Fibroblast of lung (primary cell): Measurements from ENCODE around the gene FAM76B. TPM values are rescaled to one million over a fixed set of nuclear protein-coding genes. Genes with fewer than 3 reads are reported as not detected.
A peak's percentile ranks its signal among the peaks of the same experiment; 100 is the strongest.

ENCODE experiments used
- DNase-seq, 2 donors: peaks; one replicate each; pipeline versions ENCODE4 v3.0.0 to v3.0.0-alpha.2; 2010; ENCODE audit warnings: low read depth in 2 of 2
- H2AFZ ChIP-seq: 2 replicates; pipeline ENCODE4 v1.5.1; 2012; ENCODE audit warnings: low read length, control low read depth, inconsistent platforms
- H3K27ac ChIP-seq: 2 replicates; pipeline ENCODE4 v1.5.1; 2011; ENCODE audit warnings: low read length, control low read depth; ENCODE audit not compliant: insufficient read depth
- H3K27me3 ChIP-seq: 2 replicates; pipeline ENCODE4 v1.5.1; 2011; ENCODE audit warnings: mild to moderate bottlenecking, low read length; ENCODE audit not compliant: control insufficient read depth, insufficient read depth
- H3K36me3 ChIP-seq: 2 replicates; pipeline ENCODE4 v1.5.1; 2011; ENCODE audit warnings: low read length; ENCODE audit not compliant: control insufficient read depth, insufficient read depth
- H3K4me1 ChIP-seq: 2 replicates; pipeline ENCODE4 v1.5.1; 2011; ENCODE audit warnings: low read length; ENCODE audit not compliant: control insufficient read depth, insufficient read depth; ENCODE audit errors: extremely low read depth
- H3K4me2 ChIP-seq: 2 replicates; pipeline ENCODE4 v1.5.1; 2011; ENCODE audit warnings: low read length, control low read depth; ENCODE audit not compliant: insufficient read depth; ENCODE audit errors: extremely low read depth
- H3K4me3 ChIP-seq, 4 experiments: fragments of 200-600 bp in 1 of 4; sonication (generic) in 1 of 4; replicated peaks in 1 of 4; 2 replicates each; pipeline ENCODE4 v1.5.1; 2011 to 2016; ENCODE audit warnings: low read length in 4 of 4, low read depth in 3 of 4, mild to moderate bottlenecking in 3 of 4, control low read depth in 2 of 4, inconsistent platforms in 1 of 4, mixed read lengths in 1 of 4; ENCODE audit not compliant: insufficient read depth in 1 of 4; ENCODE audit errors: control extremely low read depth in 1 of 4
- H3K79me2 ChIP-seq: 2 replicates; pipeline ENCODE4 v1.5.1; 2012; ENCODE audit warnings: mild to moderate bottlenecking, low read length, inconsistent platforms; ENCODE audit not compliant: control insufficient read depth, insufficient read depth
- H3K9ac ChIP-seq: 2 replicates; pipeline ENCODE4 v1.5.1; 2011; ENCODE audit warnings: mild to moderate bottlenecking, low read length, control low read depth; ENCODE audit not compliant: insufficient read depth
- H3K9me3 ChIP-seq: 2 replicates; pipeline ENCODE4 v1.5.1; 2012; ENCODE audit warnings: low read depth, low read length; ENCODE audit not compliant: control insufficient read depth, insufficient read depth
- H4K20me1 ChIP-seq: 2 replicates; pipeline ENCODE4 v1.5.1; 2011; ENCODE audit warnings: low read length; ENCODE audit not compliant: control insufficient read depth, insufficient read depth; ENCODE audit errors: extremely low read depth
- EZH2 ChIP-seq: IDR thresholded peaks from 2 replicates; pipeline ENCODE4 v1.5.1; 2012; ENCODE audit warnings: low read length, control low read depth, mild to moderate bottlenecking; ENCODE audit errors: missing control alignments
- polyA plus RNA-seq, 2 donors: library from polyadenylated mRNA; depleted of rRNA in 1 of 2; stranded (reverse) in 1 of 2; unstranded in 1 of 2; fragments of >200 nt; gene quantifications; 2 replicates each; pipeline ENCODE4 v1.2.1, GENCODE V29; 2011 to 2012; ENCODE audit warnings: missing spikeins in 1 of 2
- total RNA-seq: library from RNA; depleted of rRNA; stranded (reverse); fragments of >200 nt; gene quantifications from 2 replicates; pipeline ENCODE4 v1.2.1, GENCODE V29; 2014
- TF ChIP-seq, protein P1 (sequence below), 2 donors: IDR thresholded peaks in 1 of 2; conservative IDR thresholded peaks in 1 of 2; 1 replicate in 1 of 2; 2 replicates in 1 of 2; pipeline ENCODE4 v1.5.1; 2011 to 2012; ENCODE audit warnings: low read length in 2 of 2, control low read depth in 1 of 2, inconsistent platforms in 1 of 2, low read depth in 1 of 2, mild to moderate bottlenecking in 1 of 2

Gene FAM76B
- total and polyA plus RNA-seq, 2 donors (not counting 1 experiment from before 2014, with no cell fraction given), result 14.9 to 18.2 TPM

DNA sequence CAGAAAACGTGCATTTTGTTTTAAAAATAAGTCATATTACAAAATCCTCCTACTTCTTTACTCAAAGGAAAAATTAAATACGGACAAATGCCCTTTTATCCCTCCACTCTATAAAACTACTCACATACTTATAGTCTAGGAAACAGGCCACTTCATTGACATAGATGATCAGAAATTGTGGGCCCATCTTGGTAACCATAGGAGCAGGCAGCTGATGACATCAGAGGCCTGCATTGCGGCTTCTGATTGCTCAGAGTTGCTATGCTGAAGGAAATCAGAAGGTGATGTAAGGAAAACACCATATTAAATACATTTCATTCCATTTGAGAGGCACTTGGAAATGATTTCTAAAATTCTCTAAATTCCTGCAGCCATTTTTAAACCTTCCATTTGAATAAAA, 27.0 kb downstream of the FAM76B start:
- Histone ChIP-seq H3K9me3 (no peaks in the 10 kb centered on the region), H3K36me3 (no peaks in the 10 kb centered on the region), H3K4me1 (no peaks in the 10 kb centered on the region), H4K20me1 (no peaks in the 10 kb centered on the region), H3K79me2 (no peaks in the 10 kb centered on the region), H3K4me3 (no peak overlapping the region), H3K27ac (no peak overlapping the region), H3K4me2 (no peak overlapping the region), H3K27me3 (no peaks in the 10 kb centered on the region), H2AFZ (no peak overlapping the region), H3K9ac (no peak overlapping the region)
- peak in 1 of 2 donors; percentile 1 for DNase-seq
- TF ChIP-seq EZH2, result no peak
- TF ChIP-seq, protein P1, sequence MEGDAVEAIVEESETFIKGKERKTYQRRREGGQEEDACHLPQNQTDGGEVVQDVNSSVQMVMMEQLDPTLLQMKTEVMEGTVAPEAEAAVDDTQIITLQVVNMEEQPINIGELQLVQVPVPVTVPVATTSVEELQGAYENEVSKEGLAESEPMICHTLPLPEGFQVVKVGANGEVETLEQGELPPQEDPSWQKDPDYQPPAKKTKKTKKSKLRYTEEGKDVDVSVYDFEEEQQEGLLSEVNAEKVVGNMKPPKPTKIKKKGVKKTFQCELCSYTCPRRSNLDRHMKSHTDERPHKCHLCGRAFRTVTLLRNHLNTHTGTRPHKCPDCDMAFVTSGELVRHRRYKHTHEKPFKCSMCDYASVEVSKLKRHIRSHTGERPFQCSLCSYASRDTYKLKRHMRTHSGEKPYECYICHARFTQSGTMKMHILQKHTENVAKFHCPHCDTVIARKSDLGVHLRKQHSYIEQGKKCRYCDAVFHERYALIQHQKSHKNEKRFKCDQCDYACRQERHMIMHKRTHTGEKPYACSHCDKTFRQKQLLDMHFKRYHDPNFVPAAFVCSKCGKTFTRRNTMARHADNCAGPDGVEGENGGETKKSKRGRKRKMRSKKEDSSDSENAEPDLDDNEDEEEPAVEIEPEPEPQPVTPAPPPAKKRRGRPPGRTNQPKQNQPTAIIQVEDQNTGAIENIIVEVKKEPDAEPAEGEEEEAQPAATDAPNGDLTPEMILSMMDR (conservative IDR thresholded peaks at IDR 0.05 in 1 of 2, IDR thresholded peaks at IDR 0.05 in 1 of 2; ENCODE audit: low read depth in 1 of 2, low read length in 2 of 2), result no peak

DNA sequence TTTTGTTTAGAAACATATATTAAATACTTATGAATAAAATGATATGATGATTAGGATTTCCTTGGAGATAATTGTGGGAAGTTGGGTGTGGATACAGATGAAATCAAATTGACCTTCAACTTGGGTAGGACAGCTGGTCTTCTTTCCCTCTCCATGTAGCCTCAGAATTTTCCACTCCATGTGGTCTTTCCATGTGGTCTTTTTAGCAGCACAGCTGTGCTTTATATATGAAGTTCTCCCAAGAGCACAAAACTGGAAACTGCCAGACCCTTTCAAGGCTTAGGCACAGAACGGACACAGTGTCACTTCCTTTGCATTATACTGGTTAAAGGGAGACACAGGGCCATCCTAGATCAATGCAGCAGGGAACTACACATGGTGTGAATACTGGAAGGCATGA, 28.6 kb downstream of the FAM76B start:
- H4K20me1 ChIP-seq, result no peaks in the 10 kb centered on the region
- no peak overlapping the region for H3K4me2 ChIP-seq
- peaks cover 4% of the 10 kb centered on the region for H3K27me3 ChIP-seq
- H3K27ac ChIP-seq, result no peak overlapping the region
- no peaks in the 10 kb centered on the region for H3K4me1 ChIP-seq
- H3K36me3 ChIP-seq, result no peaks in the 10 kb centered on the region
- no peak overlapping the region for H2AFZ ChIP-seq
- TF ChIP-seq, protein P1 (conservative IDR thresholded peaks at IDR 0.05 in 1 of 2, IDR thresholded peaks at IDR 0.05 in 1 of 2; ENCODE audit: low read depth in 1 of 2, low read length in 2 of 2), result no peak
- TF ChIP-seq EZH2, result no peak
- H3K4me3 ChIP-seq, result no peak overlapping the region
- no peak overlapping the region for H3K9ac ChIP-seq
- no peaks in the 10 kb centered on the region for H3K79me2 ChIP-seq
- H3K9me3 ChIP-seq, result no peaks in the 10 kb centered on the region
- DNase-seq, result no peak

DNA sequence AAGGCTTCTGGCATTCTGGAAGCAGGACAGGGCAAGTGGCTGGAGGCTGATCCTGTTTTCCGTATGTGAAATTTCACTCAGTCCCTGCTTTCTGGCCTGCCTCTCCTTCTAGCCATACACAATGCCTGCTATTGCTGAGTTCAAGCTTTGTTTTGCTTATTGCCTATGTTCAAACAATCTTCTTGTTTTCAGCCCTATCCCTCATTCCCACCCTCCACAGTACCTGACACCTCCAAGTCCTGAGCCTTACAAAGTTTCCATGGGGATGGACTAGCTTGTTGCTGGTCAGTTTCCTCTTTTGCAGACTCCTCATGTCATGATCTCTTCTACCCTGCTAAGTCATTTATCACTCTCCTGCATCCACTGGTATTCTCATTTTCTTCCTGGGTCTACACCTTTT, 38.1 kb downstream of the FAM76B start:
- TF ChIP-seq, protein P1 (conservative IDR thresholded peaks at IDR 0.05 in 1 of 2, IDR thresholded peaks at IDR 0.05 in 1 of 2; ENCODE audit: low read depth in 1 of 2, low read length in 2 of 2), result no peak
- TF ChIP-seq EZH2, result no peak
- Histone ChIP-seq H3K36me3 (no peaks in the 10 kb centered on the region), H3K79me2 (no peaks in the 10 kb centered on the region), H3K4me2 (no peak overlapping the region), H3K4me1 (no peaks in the 10 kb centered on the region), H4K20me1 (no peaks in the 10 kb centered on the region), H3K4me3 (no peak overlapping the region), H3K9me3 (no peaks in the 10 kb centered on the region), H2AFZ (no peak overlapping the region), H3K27me3 (no peaks in the 10 kb centered on the region), H3K9ac (no peak overlapping the region), H3K27ac (no peak overlapping the region)
- DNase-seq, result no peak
